CD4-positive, alpha-beta T cell treated with Interleukin-6 for 4 hours (primary cell): Measurements from ENCODE around the gene ZNF35.
"Not testable (repeated sequence)": the region's sequence is repeated elsewhere in the genome, so short reads cannot be mapped to it uniquely, and the experiment has no call there.

Experiments used
- DNase-seq: peaks from one replicate; pipeline ENCODE4 v3.0.0-alpha.2; 2020; ENCODE audit warnings: mixed read lengths

ZNF35 gene

GRCh38 chr3:44648564-44649229 is at the start of gene ZNF35:
Gene ZNF35 (plus strand): TSS chr3:44648732. CDS start chr3:44651068, 2,336 bp downstream.
- DNase-seq: peak; percentile 31

DNA sequence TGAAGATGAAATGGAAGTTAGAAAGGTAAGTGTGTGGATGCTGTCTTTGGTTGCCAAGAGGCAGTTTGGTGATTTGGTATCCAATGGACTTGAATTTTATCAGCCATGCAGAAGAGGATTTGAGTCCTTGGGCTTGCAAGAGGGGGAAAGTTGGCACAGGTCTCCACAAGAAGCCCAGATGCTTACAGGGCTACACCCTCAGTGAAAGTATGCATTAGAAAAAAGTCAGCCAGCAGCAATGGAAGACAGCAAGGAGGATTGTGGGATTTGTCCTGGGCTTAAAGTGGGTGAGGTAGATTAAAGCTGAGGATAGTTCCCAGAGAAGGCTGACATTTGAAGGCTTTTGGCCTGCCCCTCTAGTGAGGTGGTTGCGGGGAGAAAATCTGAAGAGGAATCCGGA is 46.8 kb upstream of the ZNF35 start:
- no peak for DNase-seq

DNA sequence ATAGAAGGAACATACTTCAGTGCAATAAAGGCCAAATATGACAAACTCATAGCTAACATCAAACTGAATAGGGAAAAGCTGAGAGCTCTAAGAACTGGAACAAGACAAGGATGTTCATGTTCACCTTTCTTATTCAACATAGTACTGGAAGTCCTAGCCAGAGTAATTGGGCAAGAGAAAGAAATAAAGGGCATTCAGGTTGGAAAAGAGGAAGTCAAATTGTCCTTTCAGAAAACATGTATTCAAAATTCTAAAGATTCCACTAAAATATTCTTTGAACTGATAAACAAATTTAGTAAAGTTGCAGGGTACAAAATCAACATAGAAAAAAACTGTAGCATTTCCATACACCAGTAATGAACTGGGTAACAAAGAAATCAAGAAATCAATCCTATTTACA is 35.9 kb upstream of the ZNF35 start:
- no peak for DNase-seq

- peak; percentile 65 for DNase-seq
Measured at GRCh38 chr3:44624749-44625480, 23.6 kb upstream of the ZNF35 start, which contains the start of gene ZNF197. Gene ZNF197 (plus strand): TSS chr3:44625036. CDS start chr3:44629155, 4,119 bp downstream.

- no peak for DNase-seq
Measured at GRCh38 chr3:44628716-44629115, 19.8 kb upstream of the ZNF35 start.

DNA sequence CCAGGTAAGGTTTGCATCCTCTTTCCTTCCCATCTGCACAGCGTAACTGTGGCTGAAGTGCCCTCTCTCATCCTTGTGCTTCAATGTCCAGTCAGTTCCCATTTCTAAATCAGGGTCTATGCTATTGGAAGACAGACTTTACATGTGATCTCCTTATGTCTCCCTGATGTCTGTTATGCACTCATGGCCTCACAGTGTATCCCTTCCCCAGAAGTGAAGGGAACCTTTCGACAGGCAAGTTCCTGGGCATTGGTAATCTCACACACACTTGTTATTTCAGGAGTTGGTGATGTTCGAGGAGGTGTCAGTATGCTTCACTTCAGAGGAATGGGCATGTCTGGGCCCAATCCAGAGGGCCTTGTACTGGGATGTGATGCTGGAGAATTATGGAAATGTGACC is 16.3 kb upstream of the ZNF35 start:
- DNase-seq: no peak

DNA sequence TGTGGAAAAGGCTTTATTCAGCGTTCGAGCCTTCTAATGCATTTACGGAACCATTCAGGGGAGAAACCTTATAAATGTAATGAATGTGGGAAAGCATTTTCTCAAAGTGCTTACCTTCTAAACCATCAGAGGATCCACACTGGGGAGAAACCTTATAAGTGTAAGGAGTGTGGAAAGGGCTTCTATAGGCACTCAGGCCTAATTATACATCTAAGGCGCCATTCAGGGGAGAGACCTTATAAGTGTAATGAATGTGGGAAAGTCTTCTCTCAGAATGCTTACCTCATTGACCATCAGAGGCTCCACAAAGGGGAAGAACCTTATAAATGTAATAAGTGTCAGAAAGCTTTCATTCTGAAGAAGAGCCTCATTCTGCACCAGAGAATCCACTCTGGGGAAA is 6.2 kb upstream of the ZNF35 start:
- DNase-seq: no peak

GRCh38 chr3:44643024-44643423 is 5.5 kb upstream of the ZNF35 start:
- DNase-seq: no peak

GRCh38 chr3:44647771-44648170 is 761 bp upstream of the ZNF35 start:
- DNase-seq: no peak

DNA sequence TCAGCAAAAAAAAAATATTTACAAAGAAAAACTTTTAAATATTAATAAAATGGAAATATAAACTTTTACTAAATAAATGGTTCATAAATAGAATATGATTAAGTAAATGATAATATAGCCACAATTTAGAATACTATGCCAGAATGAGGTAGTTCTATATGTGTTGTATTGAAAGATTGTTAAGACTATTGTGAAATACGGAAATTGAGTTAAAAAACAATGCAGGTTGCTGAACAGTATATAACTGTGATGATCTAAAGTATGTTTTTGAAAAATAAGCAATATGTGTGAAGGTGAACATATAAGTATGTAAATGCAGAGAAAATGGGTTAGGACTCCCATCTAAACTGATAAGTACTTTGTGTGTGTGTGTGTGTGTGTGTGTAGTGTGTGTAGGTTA is 1.2 kb downstream of the ZNF35 start:
- no peak for DNase-seq

GRCh38 chr3:44654039-44654438 is 5.5 kb downstream of the ZNF35 start:
- no peak for DNase-seq

DNA sequence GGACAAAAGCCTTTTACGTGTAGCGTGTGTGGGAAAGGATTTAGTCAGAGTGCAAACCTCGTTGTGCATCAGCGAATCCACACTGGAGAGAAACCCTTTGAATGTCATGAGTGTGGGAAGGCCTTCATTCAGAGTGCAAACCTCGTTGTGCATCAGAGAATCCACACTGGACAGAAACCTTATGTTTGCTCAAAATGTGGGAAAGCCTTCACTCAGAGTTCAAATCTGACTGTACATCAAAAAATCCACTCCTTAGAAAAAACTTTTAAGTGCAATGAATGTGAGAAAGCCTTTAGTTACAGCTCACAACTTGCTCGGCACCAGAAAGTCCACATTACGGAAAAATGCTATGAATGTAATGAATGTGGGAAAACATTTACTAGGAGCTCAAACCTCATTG is 10.5 kb downstream of the ZNF35 start:
- DNase-seq: no peak

- no peak for DNase-seq
Measured at GRCh38 chr3:44659434-44659833, 10.9 kb downstream of the ZNF35 start.

- no peak for DNase-seq
Measured at GRCh38 chr3:44661189-44661588, 12.7 kb downstream of the ZNF35 start.

DNA sequence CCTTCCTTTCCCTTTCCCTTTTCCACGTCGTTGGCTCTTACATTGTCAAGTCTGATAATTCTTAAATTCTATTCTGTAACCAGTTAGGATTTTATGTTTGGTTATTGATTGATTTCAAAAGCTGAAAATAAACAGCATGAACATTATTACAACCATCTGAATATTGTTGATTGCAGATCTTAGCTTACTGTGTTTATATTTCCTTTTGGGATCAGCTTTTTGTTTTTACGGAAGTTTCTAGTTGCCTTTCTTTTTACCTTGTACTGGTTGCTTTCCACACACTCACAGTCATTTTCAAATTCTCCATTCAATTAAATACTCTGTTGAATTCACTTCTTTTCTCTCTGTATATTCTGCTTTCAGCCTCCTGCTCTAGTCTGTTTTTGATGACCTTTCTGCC is 16.6 kb downstream of the ZNF35 start:
- DNase-seq: no peak

- no peak for DNase-seq
Measured at GRCh38 chr3:44666346-44666745, 17.8 kb downstream of the ZNF35 start.

GRCh38 chr3:44669760-44670159 is 21.2 kb downstream of the ZNF35 start:
- DNase-seq: no peak

- not testable (repeated sequence) for DNase-seq
Measured at GRCh38 chr3:44673466-44673865, 24.9 kb downstream of the ZNF35 start.

DNA sequence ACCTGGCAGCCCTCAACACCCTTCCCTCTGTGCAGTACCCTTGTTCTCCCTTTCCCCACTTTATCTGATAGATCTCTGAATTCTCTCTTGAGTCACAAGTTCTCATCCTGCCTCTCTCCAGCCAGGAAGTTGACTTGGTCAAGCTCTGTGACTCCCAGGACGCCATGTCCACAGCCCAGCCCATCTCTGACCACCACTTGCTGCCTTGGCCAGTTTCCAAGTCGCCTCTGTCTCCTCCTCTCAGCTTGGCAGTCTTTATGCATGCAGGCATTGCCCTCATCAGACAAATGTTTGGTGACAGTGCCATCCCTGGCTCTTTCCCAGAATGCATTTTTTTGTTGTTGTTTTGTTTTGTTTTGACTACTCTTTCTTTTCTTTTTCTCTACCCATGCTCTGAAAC is 25.7 kb downstream of the ZNF35 start:
- DNase-seq: no peak

DNA sequence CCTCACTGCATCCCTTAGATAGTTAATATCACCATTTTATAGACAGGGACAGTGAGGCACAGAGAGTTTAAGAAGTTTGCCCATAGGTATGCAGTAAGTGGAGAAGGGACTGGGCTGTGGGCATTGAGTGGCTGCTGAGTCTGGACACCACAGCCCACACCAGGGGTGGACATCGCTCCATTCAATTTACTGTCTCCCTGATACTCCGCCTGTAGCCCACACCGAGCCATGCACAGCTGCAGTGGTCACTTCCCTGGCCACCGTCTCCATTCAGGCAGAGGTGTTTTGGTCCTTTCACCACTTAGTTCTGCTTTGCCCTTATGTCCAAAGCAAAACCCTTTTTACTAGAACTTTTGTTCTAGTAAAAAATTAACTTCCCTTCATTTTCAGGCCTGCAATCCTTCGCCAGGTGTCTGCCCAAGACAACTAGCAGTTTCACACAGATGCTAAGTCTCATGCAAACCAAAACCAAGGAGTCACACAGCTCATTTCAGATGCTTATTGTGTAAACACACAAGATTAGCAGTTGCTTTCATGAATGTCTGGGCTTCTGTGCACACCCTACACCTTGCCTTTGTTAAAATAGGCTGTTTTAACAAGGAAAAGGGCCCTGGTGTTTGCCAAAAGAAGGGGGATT is 30.1 kb downstream of the ZNF35 start:
- DNase-seq: no peak

DNA sequence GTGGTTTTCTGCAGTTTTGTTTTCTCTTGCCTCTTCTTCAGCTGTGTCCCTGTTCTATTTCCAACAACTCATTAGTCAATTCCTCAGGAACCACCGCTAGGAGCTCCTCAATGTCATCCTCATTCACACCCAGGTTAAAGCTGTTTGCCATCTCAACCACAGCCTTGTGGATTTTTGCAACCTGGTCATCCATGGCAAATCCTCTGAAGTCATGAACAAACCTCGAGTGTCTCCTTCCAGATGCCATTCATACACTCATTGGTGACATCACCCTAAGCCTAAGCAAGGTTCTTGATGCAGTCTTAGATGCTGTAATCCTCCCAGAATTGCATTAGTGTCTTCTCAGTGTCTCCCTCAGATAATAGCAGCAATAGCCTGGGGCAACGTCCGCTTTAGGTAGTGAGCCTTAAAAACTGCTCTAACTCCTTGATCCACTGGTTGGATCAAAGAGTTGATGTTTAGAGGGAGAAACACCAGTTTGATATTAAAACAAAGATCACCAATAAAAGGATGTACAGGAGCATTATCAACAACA is 32.5 kb downstream of the ZNF35 start:
- no peak for DNase-seq

DNA sequence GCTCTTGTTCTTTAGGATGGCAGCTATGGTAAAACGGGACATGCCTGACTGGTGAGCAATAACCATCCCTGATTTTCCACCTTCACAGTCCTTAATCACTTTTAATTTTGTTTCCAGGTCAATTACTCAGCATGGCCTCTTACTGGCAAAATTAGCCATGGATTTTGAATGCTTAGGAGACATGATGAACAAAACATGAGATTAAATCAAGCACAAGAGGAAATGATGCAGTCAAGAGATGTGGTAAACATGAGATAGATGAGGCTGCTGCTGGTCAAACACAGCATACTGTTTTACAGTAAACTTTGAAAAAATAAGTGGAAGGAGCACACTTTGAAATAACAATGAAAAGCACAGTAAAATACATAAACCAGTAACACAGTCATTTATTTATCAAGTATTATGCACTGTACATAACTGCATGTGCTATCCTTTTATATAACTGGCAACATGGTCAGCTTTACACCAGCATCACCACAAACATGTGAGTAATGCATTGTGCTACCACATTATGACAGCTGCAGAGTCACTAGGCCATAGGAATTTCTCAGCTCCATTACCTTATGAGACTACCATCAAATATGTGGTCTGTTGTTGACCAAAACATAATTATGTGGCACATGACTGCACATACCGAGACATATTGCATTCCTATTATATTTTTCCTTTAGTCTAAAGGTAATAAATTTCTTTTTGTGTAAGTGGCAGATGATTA is 33.8 kb downstream of the ZNF35 start:
- no peak for DNase-seq
